Astrocyte (in vitro differentiated cells and primary cell): Measurements from ENCODE around the gene STOM. TPM values are rescaled to one million over a fixed set of nuclear protein-coding genes. Genes with fewer than 3 reads are reported as not detected.

ENCODE experiments used
- DNase-seq: peaks from one replicate; pipeline ENCODE4 v3.0.0-alpha.2; 2010; ENCODE audit warnings: low read depth
- FAIRE-seq: peaks from 2 replicates; lab custom pipeline; 2011; peaks lifted over from hg19 to GRCh38; lab: Jason Lieb, UNC
- H2AFZ ChIP-seq: 2 replicates; pipeline ENCODE4 v1.6.0; 2012; ENCODE audit warnings: low read depth, low read length, inconsistent platforms
- H3K27ac ChIP-seq: 2 replicates; pipeline ENCODE4 v1.5.1; 2011; ENCODE audit warnings: low read depth, low read length, inconsistent platforms
- H3K27me3 ChIP-seq: 2 replicates; pipeline ENCODE4 v1.6.0; 2011; ENCODE audit warnings: low read length, inconsistent platforms; ENCODE audit not compliant: insufficient read depth
- H3K36me3 ChIP-seq: 2 replicates; pipeline ENCODE4 v1.5.1; 2011; ENCODE audit warnings: low read length, inconsistent platforms; ENCODE audit not compliant: insufficient read depth
- H3K4me1 ChIP-seq: 2 replicates; pipeline ENCODE4 v1.5.1; 2011; ENCODE audit warnings: low read length, inconsistent platforms; ENCODE audit not compliant: insufficient read depth
- H3K4me2 ChIP-seq: 2 replicates; pipeline ENCODE4 v1.6.0; 2012; ENCODE audit warnings: low read length, inconsistent platforms
- H3K4me3 ChIP-seq: 2 replicates; pipeline ENCODE4 v1.5.1; 2011; ENCODE audit warnings: low read depth, mild to moderate bottlenecking, low read length, inconsistent platforms; ENCODE audit not compliant: insufficient read depth
- H3K79me2 ChIP-seq: 2 replicates; pipeline ENCODE4 v1.6.0; 2012; ENCODE audit warnings: mild to moderate bottlenecking, low read length, inconsistent platforms; ENCODE audit not compliant: insufficient read depth
- H3K9ac ChIP-seq: 2 replicates; pipeline ENCODE4 v1.6.0; 2012; ENCODE audit warnings: mild to moderate bottlenecking, low read length, inconsistent platforms
- H3K9me3 ChIP-seq: 2 replicates; pipeline ENCODE4 v1.5.1; 2012; ENCODE audit warnings: low read depth, mild to moderate bottlenecking, low read length, inconsistent platforms; ENCODE audit not compliant: insufficient read depth
- H4K20me1 ChIP-seq: 2 replicates; pipeline ENCODE4 v1.6.0; 2012; ENCODE audit warnings: low read length, inconsistent platforms; ENCODE audit not compliant: insufficient read depth
- H3K27ac Mint-ChIP-seq: one replicate; pipeline ENCODE4 v1.8.0; 2021; ENCODE audit warnings: mild to moderate bottlenecking, mixed read lengths; ENCODE audit not compliant: unreplicated experiment
- H3K27me3 Mint-ChIP-seq: one replicate; pipeline ENCODE4 v1.8.0; 2021; ENCODE audit warnings: low read depth, mixed read lengths; ENCODE audit not compliant: unreplicated experiment
- H3K36me3 Mint-ChIP-seq: one replicate; pipeline ENCODE4 v1.8.0; 2021; ENCODE audit warnings: low read depth, mixed read lengths; ENCODE audit not compliant: unreplicated experiment
- H3K4me1 Mint-ChIP-seq: one replicate; pipeline ENCODE4 v1.8.0; 2021; ENCODE audit warnings: low read depth, mixed read lengths; ENCODE audit not compliant: unreplicated experiment
- H3K4me3 Mint-ChIP-seq: one replicate; pipeline ENCODE4 v1.8.0; 2021; ENCODE audit warnings: mild to moderate bottlenecking, moderate library complexity, mixed read lengths; ENCODE audit not compliant: unreplicated experiment
- H3K9me3 Mint-ChIP-seq: one replicate; pipeline ENCODE4 v1.8.0; 2021; ENCODE audit warnings: mild to moderate bottlenecking, mixed read lengths; ENCODE audit not compliant: unreplicated experiment
- EZH2 ChIP-seq: IDR thresholded peaks from 2 replicates; pipeline ENCODE4 v1.6.1; 2012; ENCODE audit warnings: mild to moderate bottlenecking, low read length, inconsistent platforms; ENCODE audit not compliant: insufficient read depth
- total RNA-seq: library from RNA; stranded (reverse); gene quantifications from 2 replicates; pipeline ENCODE4 v1.2.1, GENCODE V29; 2021
- TF ChIP-seq, protein P1 (sequence below): IDR thresholded peaks from 2 replicates; pipeline ENCODE4 v1.5.1; 2011; ENCODE audit warnings: low read depth, mild to moderate bottlenecking, inconsistent platforms, low read length, moderate library complexity; ENCODE audit not compliant: insufficient read depth

The STOM gene
- total RNA-seq, 1 donor from 2014 or later: 8.7 TPM

DNA sequence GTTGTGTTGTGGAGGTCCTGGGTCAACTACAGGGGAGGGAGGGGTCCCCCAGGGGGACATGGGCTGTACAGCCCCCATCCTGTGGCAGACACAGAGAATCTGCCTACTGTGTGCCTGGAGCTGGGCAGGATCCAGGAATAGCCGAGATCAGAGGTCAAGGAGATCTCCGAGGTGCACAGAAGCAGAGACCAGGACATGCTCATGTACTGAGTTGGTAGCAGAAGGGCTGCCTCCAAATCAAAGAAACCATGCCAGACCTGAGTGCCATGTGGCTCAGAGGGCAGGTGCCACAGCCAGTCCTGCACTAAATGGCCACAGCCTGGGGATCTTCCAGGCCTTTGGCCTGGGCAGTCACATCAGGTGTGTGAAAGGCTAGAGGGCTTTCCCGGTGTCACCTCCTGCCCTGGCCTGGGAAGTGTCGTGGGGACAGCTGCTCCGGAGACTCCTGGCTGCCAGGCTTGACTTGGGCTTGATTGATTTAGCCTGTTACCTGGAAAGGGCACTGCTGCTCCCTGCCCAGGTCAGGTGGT, 74.3 kb downstream of the STOM start:
- Mint-ChIP-seq H3K27ac (no peak overlapping the region), H3K36me3 (peaks cover 17% of the 10 kb centered on the region), H3K4me3 (no peak overlapping the region), H3K9me3 (no peaks in the 10 kb centered on the region), H3K4me1 (peaks cover 22% of the 10 kb centered on the region), H3K27me3 (peaks cover 1% of the 10 kb centered on the region)
- H3K79me2 ChIP-seq: peaks cover 26% of the 10 kb centered on the region
- H3K27ac ChIP-seq: no peak overlapping the region
- no peak overlapping the region for H3K9ac ChIP-seq
- TF ChIP-seq, protein P1, sequence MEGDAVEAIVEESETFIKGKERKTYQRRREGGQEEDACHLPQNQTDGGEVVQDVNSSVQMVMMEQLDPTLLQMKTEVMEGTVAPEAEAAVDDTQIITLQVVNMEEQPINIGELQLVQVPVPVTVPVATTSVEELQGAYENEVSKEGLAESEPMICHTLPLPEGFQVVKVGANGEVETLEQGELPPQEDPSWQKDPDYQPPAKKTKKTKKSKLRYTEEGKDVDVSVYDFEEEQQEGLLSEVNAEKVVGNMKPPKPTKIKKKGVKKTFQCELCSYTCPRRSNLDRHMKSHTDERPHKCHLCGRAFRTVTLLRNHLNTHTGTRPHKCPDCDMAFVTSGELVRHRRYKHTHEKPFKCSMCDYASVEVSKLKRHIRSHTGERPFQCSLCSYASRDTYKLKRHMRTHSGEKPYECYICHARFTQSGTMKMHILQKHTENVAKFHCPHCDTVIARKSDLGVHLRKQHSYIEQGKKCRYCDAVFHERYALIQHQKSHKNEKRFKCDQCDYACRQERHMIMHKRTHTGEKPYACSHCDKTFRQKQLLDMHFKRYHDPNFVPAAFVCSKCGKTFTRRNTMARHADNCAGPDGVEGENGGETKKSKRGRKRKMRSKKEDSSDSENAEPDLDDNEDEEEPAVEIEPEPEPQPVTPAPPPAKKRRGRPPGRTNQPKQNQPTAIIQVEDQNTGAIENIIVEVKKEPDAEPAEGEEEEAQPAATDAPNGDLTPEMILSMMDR: no peak
- no peak for TF ChIP-seq EZH2
- no peaks in the 10 kb centered on the region for H3K27me3 ChIP-seq
- peaks cover 46% of the 10 kb centered on the region for H4K20me1 ChIP-seq
- no peak overlapping the region for H3K4me3 ChIP-seq
- H2AFZ ChIP-seq: no peak overlapping the region
- DNase-seq: no peak
- FAIRE-seq: no peak
- peaks cover 4% of the 10 kb centered on the region for H3K36me3 ChIP-seq
- H3K4me1 ChIP-seq: peaks cover 11% of the 10 kb centered on the region
- no peak overlapping the region for H3K4me2 ChIP-seq
- H3K9me3 ChIP-seq: no peaks in the 10 kb centered on the region

GRCh38 chr9:121294866-121295661, 75.0 kb downstream of the STOM start:
- no peak overlapping the region for H3K4me2 ChIP-seq
- H3K36me3 ChIP-seq: peaks cover 4% of the 10 kb centered on the region
- TF ChIP-seq EZH2: no peak
- TF ChIP-seq, protein P1: no peak
- peaks cover 11% of the 10 kb centered on the region for H3K4me1 ChIP-seq
- H3K27me3 ChIP-seq: no peaks in the 10 kb centered on the region
- H2AFZ ChIP-seq: no peak overlapping the region
- peaks cover 20% of the 10 kb centered on the region for H3K4me1 Mint-ChIP-seq
- no peaks in the 10 kb centered on the region for H3K9me3 ChIP-seq
- H3K9ac ChIP-seq: no peak overlapping the region
- DNase-seq: no peak
- FAIRE-seq: no peak
- H3K4me3 ChIP-seq: no peak overlapping the region
- H4K20me1 ChIP-seq: peaks cover 39% of the 10 kb centered on the region
- no peak overlapping the region for H3K4me3 Mint-ChIP-seq
- H3K79me2 ChIP-seq: peaks cover 26% of the 10 kb centered on the region
- H3K27me3 Mint-ChIP-seq: peaks cover 1% of the 10 kb centered on the region
- H3K27ac ChIP-seq: no peak overlapping the region
- no peaks in the 10 kb centered on the region for H3K9me3 Mint-ChIP-seq
- peaks cover 12% of the 10 kb centered on the region for H3K36me3 Mint-ChIP-seq
- no peak overlapping the region for H3K27ac Mint-ChIP-seq
